ENCODE results near the gene WDR73.
A peak's percentile ranks its signal among the peaks of the same experiment; 100 is the strongest.

GRCh38 chr15:84598993-84599392 is 55.1 kb downstream of the WDR73 start:
- TF ChIP-seq EZH2 (IDR thresholded peaks at IDR 0.05; ENCODE audit: low read length, unreplicated experiment), result no peak
- peak; percentile 91 for TF ChIP-seq CTCF (conservative IDR thresholded peaks at IDR 0.05; ENCODE audit: low read depth, low read length)

All from PC-3 (cell line).